Measurements from ENCODE around the gene HECW1. TPM values are rescaled to one million over a fixed set of nuclear protein-coding genes. Genes with fewer than 3 reads are reported as not detected.

Gene HECW1
- total and polyA plus RNA-seq, 2 of the 8 experiments (the other 6 are each of a cell fraction or from before 2014, with no cell fraction given) = 2.9 to 12.7 TPM

DNA sequence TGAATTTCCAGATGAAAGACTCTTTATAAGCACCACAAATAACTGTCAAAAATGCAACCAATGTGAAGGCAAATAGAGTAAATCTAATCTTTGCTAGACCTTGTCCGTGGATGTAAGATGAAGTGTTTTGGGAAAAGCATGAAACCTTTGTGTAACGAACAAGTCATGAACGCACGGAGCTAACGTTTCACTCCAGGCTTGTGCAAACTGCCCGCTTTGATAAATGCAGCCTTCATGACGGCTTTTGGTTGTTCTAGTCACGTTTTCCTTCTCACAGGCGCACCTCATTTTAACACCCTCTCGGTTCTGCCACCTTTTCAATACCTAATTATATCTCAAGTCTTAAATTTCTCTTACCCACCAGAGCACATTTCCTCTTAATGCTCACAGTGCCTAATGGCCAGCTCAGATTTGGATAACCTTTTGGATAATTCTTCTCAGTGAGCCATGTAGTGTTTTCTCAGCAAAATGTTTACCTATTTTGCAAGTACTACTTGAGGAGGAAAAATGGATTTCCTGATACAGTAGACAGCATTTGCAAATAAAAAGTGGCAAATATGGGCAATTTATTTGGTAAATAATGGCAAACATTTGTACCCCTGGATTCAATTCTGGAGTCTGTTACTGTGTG, 63.2 kb downstream of the HECW1 start (continued):
- TF ChIP-seq FOSL1 (IDR thresholded peaks at IDR 0.05; ENCODE audit: insufficient read depth, low read depth, low read length) = no peak
- no peak for TF ChIP-seq YY1 (IDR thresholded peaks at IDR 0.05; ENCODE audit: low read depth, low read length)
- TF ChIP-seq POU5F1 (IDR thresholded peaks at IDR 0.05; ENCODE audit: low read depth, low read length) = no peak

All from H1 (cell line).